ENCODE results near the gene SYT14. TPM values are rescaled to one million over a fixed set of nuclear protein-coding genes. Genes with fewer than 3 reads are reported as not detected.

Gene SYT14
- total RNA-seq, 1 experiment from 2014 or later: not detected

DNA sequence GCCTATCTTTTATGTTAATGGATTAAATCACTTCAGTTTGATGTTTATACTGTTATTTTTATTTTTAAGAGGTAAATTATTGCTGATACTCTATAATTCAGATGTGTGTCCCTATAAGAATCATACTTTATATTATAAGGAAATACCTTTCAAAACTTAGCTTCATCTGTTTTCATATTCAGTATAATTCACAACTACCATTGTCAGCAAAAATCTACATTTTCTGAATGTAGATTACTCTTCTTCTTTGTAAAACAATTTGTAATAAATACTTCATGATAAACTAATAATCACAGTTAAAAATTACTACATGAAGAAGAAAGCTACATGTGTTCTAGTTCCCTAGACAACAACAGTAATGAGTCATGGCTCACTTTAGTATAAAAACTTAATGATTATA is 179.2 kb downstream of the SYT14 start:
- no peak overlapping the region for H3K27ac ChIP-seq (ENCODE audit: low read length)
- no peak for DNase-seq

DNA sequence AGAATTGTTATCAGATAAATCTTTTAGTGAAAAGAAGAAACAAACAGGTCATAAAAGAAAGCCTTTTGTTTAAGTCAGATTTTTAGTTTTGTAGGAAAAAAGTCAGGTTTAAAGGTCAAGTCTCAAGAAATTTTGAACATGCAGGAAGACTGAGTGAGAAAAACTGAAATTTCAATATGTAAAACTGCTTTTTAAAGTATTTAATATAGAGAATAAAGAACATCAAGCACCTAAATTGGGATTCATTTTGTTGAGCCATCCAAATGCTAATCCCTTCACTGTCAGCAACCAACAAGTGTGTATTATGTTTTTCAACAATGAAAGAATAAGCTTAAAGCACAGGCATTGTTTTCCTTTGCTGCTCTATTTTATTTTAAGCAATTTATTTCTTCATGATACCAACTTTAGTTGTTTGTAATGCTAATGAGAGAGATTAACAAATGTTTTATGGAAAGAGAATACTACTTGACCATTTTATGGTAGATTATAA is 179.7 kb downstream of the SYT14 start:
- DNase-seq: no peak
- Histone ChIP-seq H4K20me1 (ENCODE audit: insufficient read depth, low read depth, low read length) (no peaks in the 10 kb centered on the region), H3K4me3 (ENCODE audit: low read length) (no peak overlapping the region), H3K9ac (ENCODE audit: low read length) (no peak overlapping the region), H3K27me3 (ENCODE audit: low read length) (no peaks in the 10 kb centered on the region), H3K36me3 (ENCODE audit: insufficient read depth, low read length) (no peaks in the 10 kb centered on the region), H3K9me2 (replicated peaks; ENCODE audit: insufficient read depth, low read length) (no peaks in the 10 kb centered on the region), H3K4me2 (ENCODE audit: low read depth, low read length, poor library complexity, severe bottlenecking) (no peak overlapping the region), H3K79me2 (ENCODE audit: low read length) (no peaks in the 10 kb centered on the region), H3K27ac (ENCODE audit: low read length) (no peak overlapping the region), H3K4me1 (ENCODE audit: low read length) (no peaks in the 10 kb centered on the region), H3K9me3 (ENCODE audit: low read length) (no peaks in the 10 kb centered on the region), H2AFZ (ENCODE audit: low read length) (no peak overlapping the region)

More for the DNA sequence above, 179.2 kb downstream of the SYT14 start:
- Histone ChIP-seq H3K27me3 (ENCODE audit: low read length) (no peaks in the 10 kb centered on the region), H3K9me2 (replicated peaks; ENCODE audit: insufficient read depth, low read length) (no peaks in the 10 kb centered on the region), H4K20me1 (ENCODE audit: insufficient read depth, low read depth, low read length) (no peaks in the 10 kb centered on the region), H3K9me3 (ENCODE audit: low read length) (no peaks in the 10 kb centered on the region), H3K4me1 (ENCODE audit: low read length) (no peaks in the 10 kb centered on the region), H3K36me3 (ENCODE audit: insufficient read depth, low read length) (no peaks in the 10 kb centered on the region), H3K4me3 (ENCODE audit: low read length) (no peak overlapping the region), H3K79me2 (ENCODE audit: low read length) (no peaks in the 10 kb centered on the region), H2AFZ (ENCODE audit: low read length) (no peak overlapping the region), H3K9ac (ENCODE audit: low read length) (no peak overlapping the region), H3K4me2 (ENCODE audit: low read depth, low read length, poor library complexity, severe bottlenecking) (no peak overlapping the region)

DNA sequence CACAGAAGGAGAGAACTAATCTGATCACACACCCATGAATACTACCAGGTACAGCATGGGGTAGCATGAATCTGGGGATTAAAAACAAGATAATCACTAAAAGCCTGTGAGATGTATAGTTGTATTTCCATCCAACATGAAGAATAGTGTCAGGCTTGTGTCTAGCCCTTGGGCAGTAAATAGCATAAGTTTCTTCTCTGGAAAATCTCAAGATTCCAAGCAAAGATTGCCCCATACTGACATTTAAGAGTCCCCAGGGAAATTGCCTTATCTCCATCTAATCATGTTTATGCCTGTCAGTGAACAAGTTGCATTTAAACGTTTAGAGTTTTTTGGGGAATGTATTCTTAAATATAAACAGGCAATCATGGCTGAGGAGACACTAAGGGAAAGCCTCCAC is 185.4 kb downstream of the SYT14 start:
- H3K4me1 ChIP-seq (ENCODE audit: low read length): no peaks in the 10 kb centered on the region
- H3K9ac ChIP-seq (ENCODE audit: low read length): no peak overlapping the region
- no peaks in the 10 kb centered on the region for H3K9me3 ChIP-seq (ENCODE audit: low read length)
- no peaks in the 10 kb centered on the region for H4K20me1 ChIP-seq (ENCODE audit: insufficient read depth, low read depth, low read length)
- no peak overlapping the region for H2AFZ ChIP-seq (ENCODE audit: low read length)
- H3K36me3 ChIP-seq (ENCODE audit: insufficient read depth, low read length): no peaks in the 10 kb centered on the region
- H3K27me3 ChIP-seq (ENCODE audit: low read length): no peaks in the 10 kb centered on the region
- no peak overlapping the region for H3K4me3 ChIP-seq (ENCODE audit: low read length)
- no peaks in the 10 kb centered on the region for H3K9me2 ChIP-seq (replicated peaks; ENCODE audit: insufficient read depth, low read length)
- H3K79me2 ChIP-seq (ENCODE audit: low read length): no peaks in the 10 kb centered on the region
- DNase-seq: no peak
- no peak overlapping the region for H3K27ac ChIP-seq (ENCODE audit: low read length)
- H3K4me2 ChIP-seq (ENCODE audit: low read depth, low read length, poor library complexity, severe bottlenecking): no peak overlapping the region

DNA sequence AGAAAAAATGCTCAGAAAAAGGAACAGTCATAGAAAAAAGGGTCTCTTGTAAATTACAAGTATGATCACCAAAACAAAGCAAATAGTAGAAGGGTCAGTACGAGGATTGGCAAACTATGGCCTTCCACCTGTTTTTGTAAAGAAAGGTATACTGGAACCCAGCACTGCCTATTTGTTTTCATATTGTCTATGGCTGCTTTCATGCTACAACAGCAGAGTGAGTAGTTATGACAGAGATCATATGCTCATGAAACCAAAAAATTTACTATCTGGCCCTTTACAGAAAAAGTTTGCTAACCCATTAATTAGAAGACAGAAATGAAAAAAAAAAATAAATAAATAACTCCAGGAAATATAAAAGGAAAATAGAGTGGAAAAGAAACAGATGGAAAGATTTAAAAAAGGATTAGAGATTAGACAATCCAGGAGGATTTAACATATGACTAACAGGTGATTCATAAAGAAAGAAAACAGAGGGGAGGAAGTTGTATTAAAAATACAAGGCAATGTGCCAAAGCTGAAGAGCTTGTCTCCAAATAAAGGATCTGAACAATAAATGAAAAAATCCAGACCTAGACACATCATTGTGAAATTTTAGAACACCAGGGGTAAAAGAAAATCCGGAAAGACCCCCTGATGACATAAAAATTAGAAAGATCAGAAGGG is 186.0 kb downstream of the SYT14 start:
- H3K36me3 ChIP-seq (ENCODE audit: insufficient read depth, low read length): no peaks in the 10 kb centered on the region
- H3K27ac ChIP-seq (ENCODE audit: low read length): no peak overlapping the region
- no peaks in the 10 kb centered on the region for H4K20me1 ChIP-seq (ENCODE audit: insufficient read depth, low read depth, low read length)
- no peaks in the 10 kb centered on the region for H3K79me2 ChIP-seq (ENCODE audit: low read length)
- H3K9me2 ChIP-seq (replicated peaks; ENCODE audit: insufficient read depth, low read length): no peaks in the 10 kb centered on the region
- no peaks in the 10 kb centered on the region for H3K9me3 ChIP-seq (ENCODE audit: low read length)
- no peak overlapping the region for H2AFZ ChIP-seq (ENCODE audit: low read length)
- H3K4me1 ChIP-seq (ENCODE audit: low read length): no peaks in the 10 kb centered on the region
- no peak overlapping the region for H3K9ac ChIP-seq (ENCODE audit: low read length)
- no peak overlapping the region for H3K4me3 ChIP-seq (ENCODE audit: low read length)
- no peak overlapping the region for H3K4me2 ChIP-seq (ENCODE audit: low read depth, low read length, poor library complexity, severe bottlenecking)
- H3K27me3 ChIP-seq (ENCODE audit: low read length): no peaks in the 10 kb centered on the region
- no peak for DNase-seq

DNA sequence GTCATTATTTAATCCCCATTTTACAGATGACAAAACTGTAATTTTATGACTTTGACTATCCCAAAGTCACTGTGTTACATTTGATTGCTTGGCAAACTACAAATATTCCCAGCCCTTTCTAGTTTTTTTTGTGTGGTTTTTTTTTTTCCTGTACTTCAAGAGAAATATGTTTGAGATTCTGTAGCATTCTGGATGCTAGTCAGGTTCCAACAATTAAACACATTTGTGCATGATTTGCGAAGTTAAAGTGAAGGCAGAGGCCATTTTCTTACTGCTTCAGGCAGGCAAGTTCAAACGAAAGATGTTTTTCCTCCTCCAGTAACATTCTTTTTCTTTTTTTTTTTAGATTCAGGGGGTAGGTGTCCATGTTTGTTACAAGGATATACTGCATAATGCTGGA is 186.7 kb downstream of the SYT14 start:
- Histone ChIP-seq H2AFZ (ENCODE audit: low read length) (no peak overlapping the region), H3K4me3 (ENCODE audit: low read length) (no peak overlapping the region), H3K27me3 (ENCODE audit: low read length) (no peaks in the 10 kb centered on the region), H3K4me2 (ENCODE audit: low read depth, low read length, poor library complexity, severe bottlenecking) (no peak overlapping the region), H3K79me2 (ENCODE audit: low read length) (no peaks in the 10 kb centered on the region), H3K4me1 (ENCODE audit: low read length) (no peaks in the 10 kb centered on the region), H3K27ac (ENCODE audit: low read length) (no peak overlapping the region), H3K36me3 (ENCODE audit: insufficient read depth, low read length) (no peaks in the 10 kb centered on the region), H3K9me3 (ENCODE audit: low read length) (no peaks in the 10 kb centered on the region), H3K9me2 (replicated peaks; ENCODE audit: insufficient read depth, low read length) (no peaks in the 10 kb centered on the region), H4K20me1 (ENCODE audit: insufficient read depth, low read depth, low read length) (no peaks in the 10 kb centered on the region), H3K9ac (ENCODE audit: low read length) (no peak overlapping the region)
- DNase-seq: no peak

DNA sequence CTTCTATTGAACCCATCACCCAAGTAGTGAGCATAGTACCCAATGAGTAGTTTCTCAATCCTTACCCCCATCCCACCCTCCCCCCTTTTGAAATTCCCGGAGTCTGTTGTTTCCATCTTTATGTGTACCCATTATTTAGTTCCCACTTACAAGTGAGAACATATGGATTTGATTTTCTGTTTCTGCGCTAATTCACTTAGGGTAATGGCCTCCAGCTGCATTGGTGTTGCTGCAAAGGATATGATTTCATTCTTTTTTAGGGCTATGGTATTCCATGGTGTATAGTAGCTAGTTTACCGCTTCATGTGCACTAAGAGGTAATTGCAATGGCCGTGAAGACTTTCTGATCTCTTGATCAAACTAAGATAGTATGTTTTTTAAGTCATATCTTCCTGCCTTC is 187.1 kb downstream of the SYT14 start:
- Histone ChIP-seq H3K36me3 (ENCODE audit: insufficient read depth, low read length) (no peaks in the 10 kb centered on the region), H3K4me2 (ENCODE audit: low read depth, low read length, poor library complexity, severe bottlenecking) (no peak overlapping the region), H3K9me3 (ENCODE audit: low read length) (no peaks in the 10 kb centered on the region), H3K27ac (ENCODE audit: low read length) (no peak overlapping the region), H3K9me2 (replicated peaks; ENCODE audit: insufficient read depth, low read length) (no peaks in the 10 kb centered on the region), H4K20me1 (ENCODE audit: insufficient read depth, low read depth, low read length) (no peaks in the 10 kb centered on the region), H3K27me3 (ENCODE audit: low read length) (no peaks in the 10 kb centered on the region), H2AFZ (ENCODE audit: low read length) (no peak overlapping the region), H3K9ac (ENCODE audit: low read length) (no peak overlapping the region), H3K79me2 (ENCODE audit: low read length) (no peaks in the 10 kb centered on the region), H3K4me1 (ENCODE audit: low read length) (no peaks in the 10 kb centered on the region), H3K4me3 (ENCODE audit: low read length) (no peak overlapping the region)
- DNase-seq: no peak

DNA sequence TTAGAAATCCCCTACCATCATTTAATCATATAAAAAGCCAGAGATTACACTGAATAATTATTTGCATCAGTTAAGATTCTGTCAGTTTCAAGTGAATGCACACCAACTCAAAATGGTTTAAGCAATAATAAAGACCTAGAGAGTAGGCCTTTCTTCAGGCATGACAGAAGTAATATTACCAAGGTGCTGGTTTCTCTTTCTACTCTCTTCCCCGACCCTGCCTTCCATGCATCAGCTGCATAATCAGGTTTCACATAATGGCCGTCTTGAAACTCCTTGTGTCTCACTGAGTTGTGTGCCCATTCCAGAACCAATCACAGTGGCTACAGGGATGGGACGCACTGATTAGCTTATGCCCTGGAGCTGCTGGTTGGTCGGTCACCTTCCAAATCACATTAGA is 191.1 kb downstream of the SYT14 start:
- Histone ChIP-seq H3K9me2 (replicated peaks; ENCODE audit: insufficient read depth, low read length) (no peaks in the 10 kb centered on the region), H3K9me3 (ENCODE audit: low read length) (no peaks in the 10 kb centered on the region), H3K27me3 (ENCODE audit: low read length) (no peaks in the 10 kb centered on the region), H3K4me3 (ENCODE audit: low read length) (no peak overlapping the region), H3K79me2 (ENCODE audit: low read length) (no peaks in the 10 kb centered on the region), H2AFZ (ENCODE audit: low read length) (no peak overlapping the region), H3K4me1 (ENCODE audit: low read length) (no peaks in the 10 kb centered on the region), H4K20me1 (ENCODE audit: insufficient read depth, low read depth, low read length) (no peaks in the 10 kb centered on the region), H3K4me2 (ENCODE audit: low read depth, low read length, poor library complexity, severe bottlenecking) (no peak overlapping the region), H3K27ac (ENCODE audit: low read length) (no peak overlapping the region), H3K9ac (ENCODE audit: low read length) (no peak overlapping the region), H3K36me3 (ENCODE audit: insufficient read depth, low read length) (no peaks in the 10 kb centered on the region)
- DNase-seq: no peak

DNA sequence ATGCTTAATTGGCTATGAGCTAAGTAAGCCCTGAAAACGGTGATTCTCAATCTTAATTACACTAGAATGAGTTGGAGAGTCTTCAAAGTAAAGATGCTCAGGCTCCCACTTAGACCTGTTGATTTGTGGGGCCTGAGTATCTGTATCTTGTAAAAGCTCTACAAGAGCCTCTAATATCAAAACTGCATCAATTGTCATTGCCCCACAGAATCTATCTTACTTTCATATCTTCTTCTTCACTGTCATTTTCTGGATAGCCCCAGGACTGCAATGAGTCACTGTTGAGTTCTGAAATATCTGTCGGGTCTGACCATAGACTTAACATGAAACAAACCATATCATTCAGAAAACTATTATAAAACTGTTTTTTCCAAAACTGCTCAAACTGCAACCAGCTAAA is 191.7 kb downstream of the SYT14 start:
- H3K9me3 ChIP-seq (ENCODE audit: low read length): no peaks in the 10 kb centered on the region
- H4K20me1 ChIP-seq (ENCODE audit: insufficient read depth, low read depth, low read length): no peaks in the 10 kb centered on the region
- no peak overlapping the region for H3K9ac ChIP-seq (ENCODE audit: low read length)

More for the DNA sequence above, 191.7 kb downstream of the SYT14 start:
- no peaks in the 10 kb centered on the region for H3K9me2 ChIP-seq (replicated peaks; ENCODE audit: insufficient read depth, low read length)
- no peak overlapping the region for H2AFZ ChIP-seq (ENCODE audit: low read length)
- H3K79me2 ChIP-seq (ENCODE audit: low read length): no peaks in the 10 kb centered on the region
- H3K36me3 ChIP-seq (ENCODE audit: insufficient read depth, low read length): no peaks in the 10 kb centered on the region
- H3K27ac ChIP-seq (ENCODE audit: low read length): no peak overlapping the region
- no peak for DNase-seq
- H3K4me2 ChIP-seq (ENCODE audit: low read depth, low read length, poor library complexity, severe bottlenecking): no peak overlapping the region
- H3K4me3 ChIP-seq (ENCODE audit: low read length): no peak overlapping the region
- H3K27me3 ChIP-seq (ENCODE audit: low read length): no peaks in the 10 kb centered on the region
- no peaks in the 10 kb centered on the region for H3K4me1 ChIP-seq (ENCODE audit: low read length)
